HG03342 (cell line): ENCODE data around the gene FAM124B.

Experiments
- ATAC-seq: cut with Tn5 transposase; IDR thresholded peaks from one replicate; pipeline ENCODE4 v1.9.1; 2021; ENCODE audit warnings: mild to moderate bottlenecking, moderate library complexity; ENCODE audit not compliant: unreplicated experiment

FAM124B gene, protein sequence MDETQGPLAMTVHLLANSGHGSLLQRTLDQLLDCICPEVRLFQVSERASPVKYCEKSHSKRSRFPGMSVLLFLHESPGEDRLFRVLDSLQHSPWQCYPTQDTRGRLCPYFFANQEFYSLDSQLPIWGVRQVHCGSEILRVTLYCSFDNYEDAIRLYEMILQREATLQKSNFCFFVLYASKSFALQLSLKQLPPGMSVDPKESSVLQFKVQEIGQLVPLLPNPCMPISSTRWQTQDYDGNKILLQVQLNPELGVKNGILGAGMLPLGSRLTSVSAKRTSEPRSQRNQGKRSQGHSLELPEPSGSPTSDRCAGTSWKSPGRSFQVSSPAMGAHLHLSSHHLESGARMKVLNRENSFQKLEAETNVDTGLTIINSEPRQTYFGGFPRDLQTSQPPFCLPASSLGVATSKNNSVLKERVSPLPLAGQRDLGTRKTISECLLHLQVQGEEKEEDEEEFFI

GRCh38 chr2:224401641-224402342 is at the start of gene FAM124B:
TSS of gene FAM124B (minus strand) at chr2:224402107. CDS start at chr2:224401768, 339 bp downstream.
- no peak for ATAC-seq

- peak; percentile 74 for ATAC-seq
Measured at GRCh38 chr2:224449212-224450147, 47.6 kb upstream of the FAM124B start.

DNA sequence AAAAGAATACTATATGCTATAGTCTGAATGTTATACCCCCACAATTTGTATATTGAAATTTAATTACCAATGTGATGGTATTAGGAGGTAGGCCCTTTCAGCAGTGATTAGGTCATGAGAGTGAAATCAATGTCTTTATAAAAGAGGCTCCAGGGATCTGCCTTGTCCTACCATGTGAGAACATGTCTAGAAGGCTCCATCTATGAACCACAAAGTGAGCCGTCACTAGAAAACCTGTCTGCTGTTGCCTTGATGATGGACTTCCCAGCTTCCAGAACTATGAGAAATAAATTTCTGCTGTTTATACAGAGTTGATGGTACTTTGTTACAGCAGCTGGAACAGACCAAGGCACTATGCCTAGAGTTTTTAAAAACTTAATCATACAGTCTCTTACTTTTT is 46.3 kb upstream of the FAM124B start:
- no peak for ATAC-seq

DNA sequence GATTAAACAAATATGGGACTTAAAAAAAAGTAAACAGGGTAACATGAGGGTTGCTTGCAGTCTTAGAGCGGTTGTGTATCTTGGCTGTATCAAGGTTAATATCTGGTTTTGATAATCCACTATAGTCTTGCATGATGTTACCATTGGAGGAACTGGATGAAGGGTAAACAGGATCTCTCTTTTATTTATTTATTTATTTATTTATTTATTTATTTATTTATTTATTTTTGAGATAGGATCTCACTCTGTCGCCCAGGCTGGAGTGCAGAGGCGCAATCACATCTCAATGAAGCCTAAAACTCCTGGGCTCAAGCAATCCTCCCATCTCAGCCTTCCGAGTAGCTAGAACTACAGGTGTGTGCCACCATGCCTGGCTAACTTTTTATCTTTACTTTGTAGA is 42.9 kb upstream of the FAM124B start:
- no peak for ATAC-seq

- no peak for ATAC-seq
Measured at GRCh38 chr2:224444021-224444420, 42.1 kb upstream of the FAM124B start.

- peak; percentile 58 for ATAC-seq
Measured at GRCh38 chr2:224442071-224442967, 40.4 kb upstream of the FAM124B start.

DNA sequence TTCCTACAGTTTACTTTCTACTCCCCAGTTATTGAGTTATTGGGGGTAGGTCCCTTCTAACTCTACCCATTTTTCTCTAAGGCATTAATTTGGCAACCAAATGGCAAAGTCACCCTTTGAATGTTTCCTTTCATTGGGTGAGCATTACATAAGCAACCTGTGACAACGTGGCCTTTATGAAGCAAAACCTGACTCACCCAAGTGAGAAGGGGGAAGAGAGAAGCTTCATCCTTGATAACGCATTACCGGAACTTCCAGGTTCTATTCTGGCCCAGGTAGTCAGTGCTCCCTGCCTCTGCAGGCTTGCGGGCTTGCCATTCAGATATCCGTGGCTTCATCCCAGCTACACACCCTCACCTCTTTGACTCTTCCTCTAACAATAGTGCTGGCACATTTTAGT is 39.1 kb upstream of the FAM124B start:
- ATAC-seq: no peak

DNA sequence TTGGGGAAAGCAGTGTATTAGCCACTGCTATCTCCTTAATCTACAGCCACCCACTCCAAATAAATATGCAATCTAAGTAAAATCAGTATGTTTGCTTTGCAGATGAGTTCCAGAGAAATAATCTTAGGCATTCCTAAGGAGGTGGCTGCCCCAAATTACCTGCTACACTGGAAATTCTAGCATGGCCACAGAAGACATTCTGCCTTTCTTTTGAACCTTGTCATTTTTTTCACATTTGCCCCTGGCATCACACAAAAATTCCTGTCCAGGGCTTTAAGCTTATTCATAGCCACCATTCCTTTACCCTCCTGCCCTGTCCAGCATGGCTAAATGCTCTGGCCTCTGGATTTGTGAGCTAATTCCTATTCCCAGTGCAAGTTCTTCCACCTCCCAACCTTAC is 36.8 kb upstream of the FAM124B start:
- ATAC-seq: no peak

DNA sequence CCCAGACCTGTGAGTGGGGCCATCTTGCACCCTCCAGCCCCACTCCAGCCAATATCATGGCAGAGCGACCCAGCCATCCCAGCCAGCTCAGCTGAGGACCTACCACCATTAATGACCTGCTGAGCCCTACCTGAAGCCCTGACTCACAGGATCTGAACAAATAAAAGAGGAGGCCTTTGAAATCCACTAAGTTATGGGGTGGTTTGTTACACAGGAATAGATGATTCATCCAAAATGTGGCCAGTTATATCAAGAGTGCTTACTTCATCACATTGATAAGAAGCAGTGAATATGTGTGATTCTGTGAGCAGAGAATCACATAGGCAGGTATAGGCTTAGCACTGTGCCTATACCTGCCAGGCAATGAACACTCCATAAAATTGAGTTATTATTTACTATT is 34.7 kb upstream of the FAM124B start:
- no peak for ATAC-seq

DNA sequence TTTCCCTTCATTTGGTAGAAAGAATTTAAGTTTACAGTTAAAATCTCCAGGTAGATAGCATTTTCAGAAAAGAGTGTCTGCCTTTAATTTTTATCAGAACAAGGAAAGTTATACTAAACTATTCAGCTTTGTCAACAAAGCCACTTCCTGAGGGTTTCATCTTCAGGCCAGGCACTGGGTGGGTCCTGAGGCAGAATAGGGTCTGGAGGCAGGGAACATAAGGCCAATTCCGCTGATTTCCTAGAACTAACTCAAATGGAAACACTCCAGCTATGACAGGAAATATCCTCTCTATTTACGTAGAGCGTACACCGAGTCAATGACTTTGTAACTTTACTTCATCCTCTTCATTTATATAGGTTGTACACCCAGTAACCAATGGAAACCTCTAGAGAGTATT is 32.7 kb upstream of the FAM124B start:
- no peak for ATAC-seq

GRCh38 chr2:224433442-224433841 is 31.5 kb upstream of the FAM124B start:
- no peak for ATAC-seq

DNA sequence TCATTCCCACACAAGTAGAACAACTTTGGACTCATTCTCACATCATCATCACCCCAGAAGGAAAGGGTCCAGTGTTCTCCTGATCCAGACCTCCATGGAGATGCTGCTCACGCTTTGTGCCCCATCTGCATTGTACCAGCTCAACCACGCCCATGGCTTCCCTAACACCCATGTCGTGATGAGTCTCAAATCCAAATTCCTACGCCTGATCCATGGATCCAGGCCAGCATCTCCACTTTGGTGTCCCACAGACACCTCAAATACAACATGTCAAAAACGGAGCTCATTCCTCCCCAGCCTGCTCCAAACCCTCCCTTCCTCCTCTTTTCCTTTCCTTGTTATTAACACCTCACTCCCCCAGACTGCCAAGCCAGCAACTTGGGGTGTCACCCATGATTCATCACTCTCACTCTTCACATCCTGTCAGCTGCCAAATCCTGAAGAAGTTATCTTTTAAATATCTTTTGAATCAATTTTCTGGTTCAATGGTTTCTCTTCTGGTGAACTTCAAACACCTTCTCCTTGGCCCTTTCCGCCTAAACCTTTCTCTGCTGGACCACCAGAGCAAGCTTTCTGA is 30.2 kb upstream of the FAM124B start:
- ATAC-seq: no peak

DNA sequence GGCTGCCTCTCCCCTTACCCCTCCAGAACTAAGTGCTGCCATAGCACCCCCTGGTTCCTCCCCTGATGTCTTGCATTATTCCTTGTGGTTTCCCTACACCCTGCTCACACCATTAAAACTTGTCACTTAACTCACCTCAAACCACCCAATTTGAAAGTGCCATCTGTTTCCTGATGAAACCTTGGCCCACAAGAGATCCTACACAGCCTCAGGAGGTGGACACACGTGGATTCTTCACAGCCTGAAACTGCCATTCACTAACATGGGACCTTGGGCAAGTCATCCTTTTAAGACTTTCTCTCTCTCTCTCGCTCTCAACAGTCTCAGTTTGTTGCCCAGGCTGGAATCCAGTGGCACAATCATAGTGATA is 27.5 kb upstream of the FAM124B start:
- no peak for ATAC-seq

- ATAC-seq: no peak
Measured at GRCh38 chr2:224428787-224429440, 27.0 kb upstream of the FAM124B start.

DNA sequence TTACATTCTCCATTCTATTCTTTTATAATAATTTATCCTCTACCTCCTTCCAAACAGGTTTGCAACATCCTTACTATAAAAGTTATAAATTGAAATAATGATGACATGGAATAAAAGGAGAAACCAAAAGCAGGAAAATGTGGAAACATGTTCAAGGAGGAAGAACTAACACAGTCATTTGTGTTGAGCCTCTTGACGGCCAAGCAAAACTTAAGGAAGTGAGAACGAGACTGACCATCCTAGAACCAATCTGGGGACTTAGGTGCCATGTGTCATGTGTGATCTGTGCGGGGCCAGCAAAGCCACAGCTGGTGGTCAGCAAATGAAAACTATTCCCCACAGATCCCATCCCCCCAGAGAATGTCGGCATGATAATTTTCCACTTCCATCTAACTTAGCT is 25.6 kb upstream of the FAM124B start:
- no peak for ATAC-seq

DNA sequence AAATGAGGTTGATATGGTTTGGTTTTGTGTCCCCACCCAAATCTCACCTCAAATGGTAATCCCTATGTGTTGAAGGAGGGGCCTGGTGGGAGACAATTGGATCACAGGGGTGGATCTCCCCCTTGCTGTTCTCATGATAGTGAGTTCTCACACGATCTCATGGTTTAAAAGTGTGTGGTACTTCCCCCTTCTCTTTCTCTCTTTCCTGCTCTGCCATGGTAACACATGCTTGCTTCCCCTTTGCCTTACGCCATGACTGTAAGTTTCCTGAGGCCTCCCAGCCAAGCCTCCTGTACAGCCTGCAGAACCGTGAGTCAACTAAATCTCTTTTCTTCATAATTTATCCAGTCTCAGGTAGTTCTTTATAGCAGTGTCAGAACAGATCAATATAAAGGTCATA is 24.7 kb upstream of the FAM124B start:
- ATAC-seq: no peak

- no peak for ATAC-seq
Measured at GRCh38 chr2:224421065-224421464, 19.2 kb upstream of the FAM124B start.

GRCh38 chr2:224417947-224418346 is 16.0 kb upstream of the FAM124B start:
- no peak for ATAC-seq

DNA sequence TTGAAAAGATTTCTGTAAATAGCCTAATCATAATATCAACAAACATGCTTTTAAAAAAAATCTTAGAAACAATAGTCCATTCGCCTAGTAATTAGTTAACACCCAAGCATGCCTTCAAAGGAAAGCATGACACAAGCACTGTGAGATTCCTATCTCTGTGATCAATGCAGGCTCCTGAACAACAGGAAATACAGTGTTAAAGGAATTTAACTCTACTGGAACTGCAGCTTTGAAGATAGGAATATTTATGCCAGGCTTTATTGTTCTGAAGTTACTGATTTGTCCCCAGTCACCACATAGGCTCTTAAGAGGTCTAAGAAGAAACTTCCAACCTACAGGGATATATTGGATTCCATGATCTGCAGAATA is 15.4 kb upstream of the FAM124B start:
- no peak for ATAC-seq
